GM19395 (cell line): Measurements from ENCODE around the gene KIF2C.
"Not testable (repeated sequence)": the region's sequence is repeated elsewhere in the genome, so short reads cannot be mapped to it uniquely, and the experiment has no call there.

Experiments used
- ATAC-seq: cut with Tn5 transposase; IDR thresholded peaks from one replicate; pipeline ENCODE4 v1.9.1; 2021; ENCODE audit warnings: mild to moderate bottlenecking, moderate library complexity; ENCODE audit not compliant: unreplicated experiment

KIF2C gene

DNA sequence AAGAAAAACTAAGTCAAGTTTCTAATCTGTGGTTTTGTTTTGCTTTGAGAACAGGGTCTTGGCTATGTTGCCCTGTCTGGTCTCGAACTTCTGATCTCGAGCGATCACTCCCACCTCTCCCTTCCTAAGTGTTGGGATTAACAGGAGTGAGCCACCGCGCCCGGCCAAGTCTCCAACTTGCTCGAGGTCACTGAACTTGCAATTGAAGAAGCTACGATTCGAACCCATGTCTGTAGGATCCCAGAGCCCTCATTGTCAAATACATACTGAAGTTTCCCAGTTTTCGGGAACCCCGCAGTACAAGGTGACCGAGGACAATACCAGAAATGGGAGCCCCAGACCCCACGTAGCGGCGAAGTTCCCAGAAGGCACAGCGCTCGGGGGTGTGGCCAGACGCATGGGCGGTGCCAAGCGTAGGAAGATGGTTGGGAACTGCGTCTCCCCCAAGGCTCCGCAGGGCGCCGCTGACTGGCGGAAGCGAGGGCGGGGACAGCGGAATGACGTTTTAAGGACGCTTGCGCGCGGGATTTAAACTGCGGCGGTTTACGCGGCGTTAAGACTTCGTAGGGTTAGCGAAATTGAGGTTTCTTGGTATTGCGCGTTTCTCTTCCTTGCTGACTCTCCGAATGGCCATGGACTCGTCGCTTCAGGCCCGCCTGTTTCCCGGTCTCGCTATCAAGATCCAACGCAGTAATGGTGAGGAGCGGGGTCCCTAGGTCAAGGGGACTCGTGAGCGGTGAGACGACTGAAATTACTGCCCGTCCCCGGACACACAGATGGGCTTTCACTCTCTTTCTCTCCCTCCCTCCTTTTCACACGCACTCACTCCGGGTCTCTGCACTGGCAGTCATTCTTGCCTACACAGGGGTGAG, at the start of gene KIF2C:
Gene KIF2C, plus strand, starts transcription at position 531 of the 872 bp plus-strand sequence. Its CDS starts 96 bp downstream, at position 627.
- ATAC-seq, result peak; percentile 94

GRCh38 chr1:44693159-44693558, 46.5 kb upstream of the KIF2C start:
- ATAC-seq, result no peak

- ATAC-seq, result no peak
These were observed 45.7 kb upstream of the KIF2C start for GRCh38 chr1:44693900-44694299.

DNA sequence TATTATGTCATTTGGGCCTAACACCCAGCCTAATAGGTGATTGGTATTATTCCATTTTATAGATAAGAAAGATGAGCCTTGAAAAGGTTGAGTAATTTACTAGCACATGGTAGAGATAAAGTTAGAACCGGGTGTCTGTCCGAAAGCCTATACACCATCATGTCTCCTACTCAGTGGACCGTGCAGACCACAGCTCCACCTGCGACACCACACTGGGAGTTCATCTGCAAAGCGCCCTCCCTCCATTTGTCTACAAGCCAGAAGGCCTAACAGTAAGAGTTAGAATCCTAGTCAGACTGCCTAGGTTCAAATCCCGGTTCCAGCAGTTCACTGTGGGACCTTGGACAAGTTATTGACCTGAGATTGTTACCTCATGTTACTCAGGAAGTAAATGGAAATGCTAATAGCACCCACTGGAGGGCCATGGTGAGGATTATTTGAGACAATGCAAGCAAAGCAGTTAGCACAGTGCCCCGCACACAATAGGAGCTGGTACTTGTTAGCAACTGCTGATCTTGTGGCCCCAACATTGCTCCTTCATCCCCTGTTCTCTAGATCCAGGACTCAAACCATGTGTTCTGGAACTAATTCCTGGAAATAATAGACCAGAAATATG, 44.7 kb upstream of the KIF2C start:
- ATAC-seq, result peak; percentile 73

- ATAC-seq, result no peak
These were observed 44.0 kb upstream of the KIF2C start for GRCh38 chr1:44695671-44696070.

DNA sequence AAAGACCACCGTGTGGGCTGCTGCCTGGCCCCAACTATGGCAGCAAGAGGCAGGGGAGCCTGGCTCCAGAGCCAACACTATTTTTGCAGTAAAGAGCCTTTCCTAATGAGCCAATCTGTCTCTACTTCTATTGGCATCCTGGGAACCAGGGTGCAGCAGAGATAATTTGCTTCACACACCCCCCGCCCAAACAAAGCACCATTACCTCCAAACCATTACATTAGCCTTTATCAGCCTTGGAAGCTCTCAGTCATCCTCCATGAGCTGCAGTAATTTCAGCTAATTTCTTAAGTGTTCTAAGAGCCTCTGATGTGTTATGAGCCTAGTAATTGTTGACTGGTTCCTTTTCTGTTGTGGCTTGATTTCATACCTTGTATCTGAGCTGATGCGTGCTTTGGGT, 43.5 kb upstream of the KIF2C start:
- no peak for ATAC-seq

GRCh38 chr1:44696789-44697345, 42.8 kb upstream of the KIF2C start:
- no peak for ATAC-seq

- ATAC-seq, result no peak
These were observed 41.5 kb upstream of the KIF2C start for GRCh38 chr1:44698138-44698537.

GRCh38 chr1:44699375-44699774, 40.3 kb upstream of the KIF2C start:
- ATAC-seq, result not testable (repeated sequence)

- no peak for ATAC-seq
These were observed 39.1 kb upstream of the KIF2C start for GRCh38 chr1:44700573-44700972.

DNA sequence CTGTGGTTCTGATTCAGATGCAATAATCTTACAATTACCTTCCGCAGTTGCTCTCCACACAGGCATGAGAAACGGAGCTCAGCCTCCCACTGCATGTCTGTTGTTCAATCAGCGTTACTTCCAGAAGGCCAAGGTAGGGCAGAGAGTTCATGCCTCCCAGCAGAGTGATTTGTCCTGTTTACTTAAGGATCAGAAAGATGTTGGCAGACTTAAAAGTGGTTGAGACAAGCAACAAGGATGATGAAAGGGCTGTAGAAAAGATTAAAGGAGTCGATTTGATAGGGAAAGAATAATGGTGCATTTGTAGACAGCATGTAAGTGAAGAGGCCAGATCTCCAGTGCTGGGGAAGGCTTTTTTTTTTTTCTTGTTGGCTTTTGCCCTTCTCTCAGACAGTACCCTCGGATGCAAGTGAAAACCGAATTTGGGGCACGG, 38.5 kb upstream of the KIF2C start:
- ATAC-seq, result no peak

- ATAC-seq, result no peak
These were observed 34.2 kb upstream of the KIF2C start for GRCh38 chr1:44705470-44705869.

- no peak for ATAC-seq
These were observed 33.7 kb upstream of the KIF2C start for GRCh38 chr1:44705938-44706337.

DNA sequence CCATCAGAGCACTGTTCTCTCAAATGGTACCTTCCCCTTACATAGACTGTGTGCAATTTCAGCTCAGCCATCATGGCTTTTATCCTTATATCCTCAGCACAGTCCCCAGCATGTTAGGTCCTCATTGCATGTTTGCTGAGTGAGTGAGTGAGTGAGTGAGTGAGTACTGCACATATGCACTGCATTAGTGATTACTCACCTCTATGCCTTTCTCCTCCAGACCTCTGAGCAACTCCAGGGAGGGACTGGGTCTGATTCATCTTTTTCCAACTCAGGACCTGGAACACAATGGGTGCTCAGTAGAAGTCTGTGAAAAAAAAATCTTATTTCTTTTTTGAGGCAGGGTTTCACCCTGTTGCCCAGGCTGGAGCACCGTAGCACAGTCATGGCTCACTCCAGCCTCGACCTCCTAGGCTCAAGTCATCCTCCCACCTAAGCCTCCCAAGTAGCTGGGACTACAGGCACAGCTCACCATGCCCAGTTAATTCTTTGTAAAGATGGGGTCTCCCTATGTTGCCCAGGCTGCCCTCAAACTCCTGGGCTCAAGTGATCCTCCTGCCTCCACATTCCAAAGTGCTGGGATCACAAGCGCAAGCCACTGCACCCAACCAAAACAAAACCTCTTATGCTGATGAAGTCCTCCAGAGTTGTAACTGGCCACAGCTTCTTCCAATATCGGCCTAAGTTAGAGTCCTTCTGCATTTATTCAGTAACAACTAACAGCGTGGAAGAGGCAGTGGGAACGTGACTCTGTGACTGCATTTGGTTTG, 32.3 kb upstream of the KIF2C start:
- ATAC-seq, result no peak

DNA sequence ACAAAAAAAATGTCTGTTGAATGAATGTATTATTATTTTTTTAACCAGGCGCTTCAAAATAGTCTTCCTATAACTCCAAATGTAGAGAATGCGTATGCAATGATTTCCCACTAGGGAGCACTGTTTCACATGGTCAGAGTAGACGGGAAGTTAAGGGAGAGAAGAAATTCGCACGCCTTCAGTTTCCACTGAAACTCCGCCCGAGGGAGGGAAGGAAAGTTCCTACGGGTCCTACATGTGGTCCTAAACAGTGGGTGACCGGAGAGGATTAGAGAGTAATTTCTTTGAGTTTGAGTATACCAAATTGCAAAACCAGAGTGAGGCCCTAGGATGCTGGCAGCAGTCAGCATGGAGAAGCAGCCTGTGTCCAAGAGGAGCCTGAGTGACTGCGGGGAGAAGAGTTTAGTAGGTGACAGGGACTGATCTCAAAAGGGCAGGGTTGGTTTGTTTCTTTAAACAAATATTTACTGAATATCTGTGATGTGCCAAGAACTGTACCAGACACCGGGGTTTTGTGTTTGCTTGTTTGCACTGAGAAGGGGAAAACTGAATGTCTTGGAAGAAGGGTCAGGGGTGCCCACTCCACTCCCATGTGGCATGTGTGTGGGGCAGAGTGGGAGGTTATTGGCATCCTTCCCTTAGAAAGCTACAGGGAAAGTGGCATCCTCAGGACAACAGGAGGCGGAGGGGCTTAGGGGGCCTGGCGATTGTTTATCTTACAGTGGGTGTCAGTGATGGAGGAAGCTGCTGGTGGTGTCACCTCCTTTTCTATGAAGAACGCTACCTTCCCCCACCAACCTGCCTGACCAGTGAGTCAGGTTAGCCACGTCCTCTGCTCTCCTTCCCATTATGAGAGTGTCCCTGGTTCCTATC, 31.4 kb upstream of the KIF2C start:
- ATAC-seq, result no peak

DNA sequence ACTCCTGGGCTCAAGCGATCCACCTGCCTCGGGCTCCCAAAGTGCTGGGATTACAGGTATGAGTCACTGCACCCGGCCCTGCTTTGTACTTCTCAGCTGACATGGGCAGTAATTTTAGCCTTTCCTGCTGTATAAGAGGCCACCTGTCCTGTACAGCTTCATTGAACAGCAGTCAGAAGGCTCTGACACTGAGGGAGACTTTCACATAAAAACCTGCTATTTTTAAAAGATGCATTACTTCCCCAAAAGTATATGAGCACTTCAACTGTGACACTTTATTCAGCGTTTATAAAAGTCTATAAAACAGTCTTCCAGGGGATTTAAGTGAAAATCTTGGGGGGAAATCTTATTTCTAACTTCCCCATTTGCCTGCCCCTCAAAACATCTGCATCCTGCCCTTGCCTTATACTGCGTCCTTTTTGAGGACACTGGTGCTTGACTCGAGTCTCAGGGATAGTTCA, 26.3 kb upstream of the KIF2C start:
- peak; percentile 62 for ATAC-seq

- ATAC-seq, result no peak
These were observed 25.1 kb upstream of the KIF2C start for GRCh38 chr1:44714532-44714931.

- no peak for ATAC-seq
These were observed 24.6 kb upstream of the KIF2C start for GRCh38 chr1:44714944-44715571.

GRCh38 chr1:44717156-44717555, 22.5 kb upstream of the KIF2C start:
- no peak for ATAC-seq

- no peak for ATAC-seq
These were observed 22.0 kb upstream of the KIF2C start for GRCh38 chr1:44717653-44718052.
